Activated naive CD4-positive, alpha-beta T cell treated with Interleukin-2 at 50 U/mL for 16 hours (primary cell): ENCODE results near the gene TRIM45.
"Not testable (repeated sequence)": the region's sequence is repeated elsewhere in the genome, so short reads cannot be mapped to it uniquely, and the experiment has no call there.

Experiments used
- DNase-seq: peaks from one replicate; pipeline ENCODE4 v3.0.0-alpha.2; 2020

Gene TRIM45, protein sequence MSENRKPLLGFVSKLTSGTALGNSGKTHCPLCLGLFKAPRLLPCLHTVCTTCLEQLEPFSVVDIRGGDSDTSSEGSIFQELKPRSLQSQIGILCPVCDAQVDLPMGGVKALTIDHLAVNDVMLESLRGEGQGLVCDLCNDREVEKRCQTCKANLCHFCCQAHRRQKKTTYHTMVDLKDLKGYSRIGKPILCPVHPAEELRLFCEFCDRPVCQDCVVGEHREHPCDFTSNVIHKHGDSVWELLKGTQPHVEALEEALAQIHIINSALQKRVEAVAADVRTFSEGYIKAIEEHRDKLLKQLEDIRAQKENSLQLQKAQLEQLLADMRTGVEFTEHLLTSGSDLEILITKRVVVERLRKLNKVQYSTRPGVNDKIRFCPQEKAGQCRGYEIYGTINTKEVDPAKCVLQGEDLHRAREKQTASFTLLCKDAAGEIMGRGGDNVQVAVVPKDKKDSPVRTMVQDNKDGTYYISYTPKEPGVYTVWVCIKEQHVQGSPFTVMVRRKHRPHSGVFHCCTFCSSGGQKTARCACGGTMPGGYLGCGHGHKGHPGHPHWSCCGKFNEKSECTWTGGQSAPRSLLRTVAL

DNA sequence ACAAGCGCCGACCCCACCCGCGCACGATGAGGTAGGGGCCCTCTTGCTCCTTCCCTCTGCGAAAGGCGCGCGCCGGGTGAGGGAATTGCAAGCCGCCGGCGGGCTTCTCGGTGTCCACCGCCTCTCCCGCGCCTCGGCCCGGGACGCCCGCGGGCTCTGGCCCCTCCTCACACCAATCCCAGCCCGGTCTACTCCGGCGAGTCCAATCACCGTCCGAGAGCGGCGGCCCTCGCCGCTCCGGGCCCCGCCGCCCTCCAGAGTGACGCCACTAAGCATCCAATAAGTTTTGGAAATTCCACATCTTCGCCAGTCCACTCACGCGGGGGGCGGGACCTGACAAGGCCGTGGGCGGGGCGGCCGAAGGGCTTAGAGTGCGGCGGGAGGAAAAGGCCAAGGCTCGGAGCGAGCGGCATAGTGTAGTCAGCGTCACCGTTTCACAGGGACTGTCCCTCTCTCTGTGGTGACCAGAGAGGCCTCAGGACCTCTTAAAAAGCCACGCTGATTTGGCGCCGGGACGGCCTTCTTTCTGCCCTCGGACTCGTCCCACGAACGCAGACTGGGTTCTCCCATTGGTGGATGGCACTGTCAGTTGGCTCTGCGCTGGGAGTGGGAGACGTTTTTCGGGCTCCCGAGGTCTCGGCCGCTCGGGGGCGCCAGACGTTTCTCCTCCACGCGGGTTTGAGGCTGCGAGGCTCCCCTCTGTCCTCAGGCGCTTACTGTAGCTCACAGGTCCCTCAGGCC, at the start of gene TRIM45:
TSS of gene TRIM45 (minus strand) at position 161 of the 741 bp plus-strand sequence. CDS start 548 bp downstream, outside the sequence.
- DNase-seq, result peak; percentile 87

DNA sequence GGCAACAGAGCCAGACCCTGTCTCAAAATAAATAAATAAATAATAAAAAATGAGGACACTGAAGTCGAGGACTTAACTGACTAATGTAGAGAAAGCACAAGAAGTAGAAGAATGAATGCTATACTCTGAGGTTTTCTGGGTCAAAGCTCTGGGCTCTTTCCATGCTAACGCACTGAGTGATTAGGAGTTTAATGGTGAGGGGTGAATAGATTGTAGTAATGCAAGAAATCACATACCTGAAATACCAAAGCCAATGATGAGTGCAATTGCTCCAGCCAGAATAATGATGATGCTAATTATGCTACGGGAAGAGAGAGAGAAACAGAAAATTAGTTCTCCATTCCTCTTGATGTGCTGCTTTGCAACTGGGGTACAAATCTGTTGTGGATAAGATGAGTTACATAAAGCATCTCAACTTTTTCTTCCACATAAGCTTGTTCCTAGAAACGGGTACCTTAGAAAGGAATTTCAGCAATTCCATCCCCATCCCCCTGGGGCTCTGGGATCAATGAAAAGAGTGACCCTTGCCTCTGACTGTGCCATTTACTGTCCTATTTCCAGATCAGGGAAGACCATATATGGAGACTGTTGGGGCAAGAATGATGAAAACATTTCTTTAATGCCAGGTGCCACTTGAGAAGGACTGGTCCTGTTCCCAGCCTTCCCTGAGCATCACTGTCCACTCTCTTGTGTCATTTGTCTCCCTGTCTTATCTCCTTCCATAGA, 48.5 kb upstream of the TRIM45 start:
- no peak for DNase-seq

DNA sequence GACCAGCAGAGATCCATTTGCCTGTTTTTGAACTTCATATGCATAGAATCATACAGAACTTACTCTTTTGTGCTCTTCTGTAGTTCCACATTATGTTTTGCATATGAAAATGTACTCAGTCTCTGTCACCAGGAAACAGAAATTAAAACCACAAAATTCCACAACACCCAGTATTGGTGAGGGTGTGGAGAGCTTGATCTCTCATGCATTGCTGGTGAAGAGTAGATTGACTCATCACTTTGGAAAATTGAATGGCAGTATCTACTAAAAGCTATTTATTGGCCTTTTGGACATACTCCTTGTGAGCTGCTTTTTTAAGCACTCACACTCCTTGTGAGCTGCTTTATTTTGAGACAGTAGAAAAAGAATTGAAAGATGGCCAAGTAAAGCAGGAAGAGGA, 45.9 kb upstream of the TRIM45 start:
- DNase-seq, result no peak

DNA sequence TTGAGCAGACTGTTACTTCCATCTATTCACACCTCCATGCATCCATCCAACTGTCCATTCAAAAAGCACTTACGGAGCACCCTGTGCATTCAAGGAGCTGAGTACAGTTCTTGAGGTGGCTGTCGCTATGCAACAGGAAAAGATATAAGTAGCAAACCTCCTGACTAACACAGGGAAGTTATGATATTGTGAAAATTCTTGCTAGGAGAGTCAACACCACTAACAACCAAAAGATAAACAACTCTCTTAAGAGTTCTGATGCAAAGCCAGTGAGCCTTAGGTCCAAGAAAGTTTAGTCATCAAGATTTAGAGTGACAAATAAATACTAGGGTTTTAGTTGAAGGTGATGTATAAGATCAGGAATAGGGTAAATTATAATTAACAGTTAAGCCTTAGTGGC, 44.5 kb upstream of the TRIM45 start:
- no peak for DNase-seq

DNA sequence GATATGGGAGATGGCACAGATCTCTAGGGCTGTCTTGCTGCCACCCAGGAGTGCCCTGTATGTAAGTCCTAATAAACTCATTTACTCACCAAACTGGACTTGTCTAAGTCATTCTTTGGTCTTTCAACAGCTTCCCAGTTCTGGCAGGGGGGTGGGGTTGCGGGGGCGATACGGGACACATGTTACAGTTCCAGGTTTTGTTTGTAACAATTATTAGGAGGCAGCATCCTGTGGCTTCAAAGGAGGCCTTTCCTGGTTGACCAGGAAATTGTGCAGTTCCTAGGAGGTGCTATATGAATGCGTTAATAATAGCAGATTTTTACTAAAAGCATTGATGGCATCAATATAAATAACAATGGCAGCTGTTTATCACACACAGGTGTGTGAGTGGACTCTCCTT, 42.7 kb upstream of the TRIM45 start:
- no peak for DNase-seq

DNA sequence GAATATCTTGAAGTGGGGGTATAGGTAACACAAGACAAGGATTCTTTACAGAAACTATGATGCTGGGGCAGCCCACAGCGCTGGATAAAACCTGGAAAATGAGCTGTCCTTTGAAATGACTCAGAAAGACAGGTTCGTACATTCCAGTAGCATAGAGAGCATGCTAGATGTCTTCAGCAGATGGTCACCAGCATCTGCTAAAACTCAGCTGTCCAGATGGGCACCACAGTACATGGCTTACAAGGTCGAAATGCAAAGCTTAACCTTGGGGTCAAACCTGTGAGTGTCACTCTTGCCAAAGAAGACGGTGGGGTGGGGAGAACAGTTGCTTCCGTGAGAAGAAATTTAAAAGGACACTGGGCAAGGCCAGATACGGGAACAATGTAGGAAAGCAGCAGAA, 41.3 kb upstream of the TRIM45 start:
- no peak for DNase-seq

DNA sequence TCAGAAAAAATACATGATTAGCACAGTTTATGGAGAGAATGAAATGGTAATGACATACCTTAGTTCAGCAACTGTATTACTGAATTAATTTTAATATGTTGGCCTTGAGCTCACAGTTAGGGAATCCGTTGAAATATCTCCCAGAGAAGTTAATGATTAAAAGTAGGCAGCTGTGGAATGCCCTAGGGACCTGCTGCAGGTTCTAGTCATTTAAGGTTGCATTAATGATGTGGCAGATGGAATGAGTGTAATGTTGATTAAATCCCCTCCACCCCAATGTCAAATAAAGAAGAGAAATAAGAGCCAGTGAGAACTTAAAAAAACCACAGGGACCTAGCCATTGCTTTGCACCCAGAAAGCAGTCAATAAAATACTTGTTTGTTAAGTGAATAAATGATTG, 40.3 kb upstream of the TRIM45 start:
- no peak for DNase-seq

DNA sequence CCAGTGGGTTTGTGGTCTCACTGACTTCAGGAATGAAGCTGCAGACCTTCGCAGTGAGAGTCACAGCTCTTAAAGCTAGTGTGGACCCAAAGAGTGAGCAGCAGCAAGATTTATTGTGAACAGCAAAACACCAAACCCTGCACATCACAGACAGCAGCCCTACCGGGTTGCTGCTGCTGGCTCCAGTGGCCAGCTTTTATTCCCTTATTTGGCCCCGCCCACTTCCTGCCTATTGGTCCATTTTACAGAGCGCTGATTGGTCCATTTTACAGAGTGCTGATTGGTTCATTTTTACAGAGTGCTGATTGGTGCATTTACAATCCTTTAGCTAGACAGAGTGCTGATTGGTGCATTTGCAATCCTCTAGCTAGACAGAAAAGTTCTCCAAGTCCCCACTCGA, 29.8 kb upstream of the TRIM45 start:
- DNase-seq, result not testable (repeated sequence)

DNA sequence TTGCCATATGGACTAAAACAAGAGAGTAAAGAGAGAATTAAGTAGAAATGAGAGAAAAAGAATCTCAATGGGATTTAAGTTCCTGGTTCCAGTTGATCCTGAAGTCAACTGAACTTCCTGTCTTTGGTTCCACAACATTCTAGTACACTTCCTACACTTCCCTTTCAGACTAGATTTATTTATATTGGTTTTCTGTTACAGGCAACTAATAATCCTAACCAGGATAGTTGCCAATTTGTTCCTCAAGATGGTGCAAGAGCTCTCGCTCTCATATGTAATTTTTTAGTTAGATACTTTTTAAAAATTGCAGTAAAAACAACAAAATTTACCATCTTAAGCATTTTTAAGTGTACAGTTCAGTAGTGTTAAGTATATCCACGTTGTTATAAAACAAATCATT, 28.8 kb upstream of the TRIM45 start:
- DNase-seq, result no peak

DNA sequence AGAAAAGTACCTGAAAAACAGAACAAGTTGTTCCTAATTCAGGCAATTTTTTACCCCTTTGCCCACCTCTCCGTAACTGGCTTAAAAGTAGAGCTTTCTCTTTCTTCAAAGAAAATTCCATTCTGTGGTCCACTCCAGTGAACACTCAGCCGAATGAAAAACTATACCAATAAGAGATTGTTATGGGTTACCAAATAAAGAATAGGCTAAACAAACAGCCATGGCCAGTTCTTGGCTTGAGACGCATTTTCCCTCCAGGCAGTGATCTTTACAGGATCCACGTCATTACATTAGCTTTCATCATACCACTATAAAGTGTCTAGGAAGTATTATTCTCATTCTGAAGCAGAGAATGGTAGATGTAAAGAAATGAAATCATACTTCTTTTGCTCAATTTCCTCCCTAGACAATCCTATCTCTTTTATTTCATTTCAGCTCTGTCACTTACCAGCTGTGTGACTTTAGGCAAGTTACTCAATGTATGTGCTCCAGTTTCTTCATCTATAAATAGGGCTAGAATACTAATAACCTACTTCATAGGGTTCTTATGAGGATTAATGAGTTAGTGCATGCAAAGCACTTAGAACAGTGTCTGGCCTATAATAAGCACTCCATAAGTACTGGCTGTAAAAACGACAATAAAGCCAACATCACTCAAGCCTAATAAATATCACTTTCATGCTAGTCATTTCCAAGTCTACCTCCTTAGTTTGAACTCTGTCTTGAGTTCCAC, 26.5 kb upstream of the TRIM45 start:
- DNase-seq, result no peak

DNA sequence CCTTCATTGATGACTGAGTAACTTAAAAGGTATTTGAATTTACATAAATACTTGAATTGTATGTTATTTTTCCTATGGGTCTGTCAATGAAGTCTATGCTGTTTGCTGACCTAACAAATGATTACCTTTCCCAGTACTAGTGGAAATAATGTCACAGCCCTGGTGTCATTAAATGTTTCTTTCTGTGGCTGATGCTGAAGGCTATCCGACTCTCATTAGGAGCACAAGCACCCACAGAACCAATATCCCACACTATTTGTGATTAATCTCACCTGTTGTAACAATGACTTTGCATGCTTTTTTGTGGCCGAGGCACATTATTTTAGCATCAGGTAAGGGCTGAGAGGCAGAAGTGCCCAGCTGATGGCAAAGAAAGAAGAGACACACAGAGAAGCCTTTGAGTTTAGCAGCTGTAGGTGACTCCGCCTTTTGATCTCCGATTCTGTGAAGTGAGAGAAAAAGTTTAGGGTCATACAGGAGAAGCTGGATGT, 25.8 kb upstream of the TRIM45 start:
- no peak for DNase-seq

DNA sequence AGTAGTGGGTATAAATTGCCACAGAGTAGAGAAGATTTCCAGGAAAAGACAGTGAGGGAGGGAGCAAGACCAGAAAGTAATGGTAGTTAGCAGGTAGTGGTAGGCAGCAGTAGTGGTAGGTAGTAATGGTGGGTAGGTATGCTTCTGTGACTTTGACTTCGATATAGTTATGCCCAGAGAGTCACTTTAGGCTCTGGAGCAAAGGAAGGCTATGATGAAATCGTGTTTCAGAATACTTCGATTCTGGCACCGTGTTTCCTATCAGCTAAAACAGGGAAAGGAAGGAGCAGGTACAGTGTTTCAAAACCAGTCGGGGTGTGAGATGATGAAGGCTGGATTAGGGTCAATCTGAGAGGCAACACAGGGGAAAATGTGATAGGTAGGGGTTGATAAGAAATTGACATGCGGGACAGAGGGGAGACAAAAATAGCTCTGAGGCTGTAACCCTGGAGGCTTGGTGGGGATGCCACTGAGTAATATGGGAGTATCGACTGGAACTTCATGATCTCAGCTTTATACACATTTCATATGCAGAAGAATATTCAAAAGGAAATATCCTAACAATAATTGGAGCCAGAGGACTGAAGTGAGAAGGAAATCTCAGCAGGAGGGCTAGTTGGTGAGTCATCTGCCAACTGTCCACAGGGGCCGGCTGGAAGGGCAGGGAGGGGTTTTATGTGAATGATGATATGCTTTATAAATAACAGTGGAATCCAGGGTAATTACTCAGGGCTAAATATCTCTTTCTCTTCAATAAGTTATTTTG, 25.2 kb upstream of the TRIM45 start:
- DNase-seq, result no peak

DNA sequence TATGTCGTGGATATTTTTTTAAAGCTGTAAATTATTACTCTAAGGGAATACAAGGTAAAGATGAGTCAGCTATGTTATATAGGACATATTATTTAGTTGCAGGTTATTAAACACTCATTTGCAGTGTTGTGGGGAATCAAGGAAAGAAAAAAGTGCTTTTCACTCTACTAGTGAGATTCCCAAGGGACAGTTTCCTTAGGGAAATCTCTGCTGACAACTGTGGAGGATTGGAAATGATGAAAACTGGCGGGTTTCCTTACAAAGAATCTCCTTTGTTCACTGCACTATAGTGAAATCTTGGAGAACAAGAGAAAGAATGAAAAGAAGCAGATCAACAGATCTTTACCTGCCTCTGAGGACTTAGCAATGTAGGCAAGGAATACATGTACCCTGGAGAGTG, 24.5 kb upstream of the TRIM45 start:
- no peak for DNase-seq

DNA sequence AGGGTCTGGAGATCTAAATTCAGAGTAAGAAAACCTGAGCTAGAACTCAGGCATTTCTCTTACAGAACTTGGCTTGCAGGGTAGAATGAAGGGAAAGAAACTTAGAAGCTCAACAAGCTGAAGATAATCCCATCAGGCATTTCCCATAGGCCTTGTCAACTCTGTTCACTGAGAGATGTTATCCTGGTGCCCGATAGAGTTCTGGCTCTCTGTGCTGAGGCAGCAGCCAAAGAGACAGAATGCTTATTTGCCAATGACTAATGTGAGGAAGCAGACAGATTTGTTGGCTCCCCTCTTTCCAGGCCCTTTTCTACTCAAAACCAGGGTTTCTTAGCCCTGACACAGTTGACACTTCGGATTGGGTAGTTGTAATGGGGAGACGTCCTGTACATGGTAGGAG, 22.3 kb upstream of the TRIM45 start:
- DNase-seq, result no peak

DNA sequence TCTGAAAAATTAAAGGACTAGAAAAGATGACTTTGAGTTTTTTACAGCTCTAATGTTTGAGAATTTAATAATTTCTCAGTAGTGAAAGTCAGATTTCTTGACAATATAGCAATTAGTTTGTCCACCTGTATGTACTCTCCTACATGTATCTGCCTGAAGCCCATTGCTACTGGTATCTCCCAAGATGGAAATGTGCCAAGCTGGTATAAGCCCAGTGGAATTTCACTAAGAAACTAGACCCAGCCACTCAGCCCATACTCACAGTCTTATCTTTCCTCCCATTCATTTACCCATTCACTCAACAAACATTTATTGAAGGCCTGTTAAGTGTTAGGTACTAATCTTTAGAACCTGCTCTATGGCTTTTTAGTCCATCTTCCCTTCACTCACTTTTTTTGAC, 21.6 kb upstream of the TRIM45 start:
- no peak for DNase-seq

DNA sequence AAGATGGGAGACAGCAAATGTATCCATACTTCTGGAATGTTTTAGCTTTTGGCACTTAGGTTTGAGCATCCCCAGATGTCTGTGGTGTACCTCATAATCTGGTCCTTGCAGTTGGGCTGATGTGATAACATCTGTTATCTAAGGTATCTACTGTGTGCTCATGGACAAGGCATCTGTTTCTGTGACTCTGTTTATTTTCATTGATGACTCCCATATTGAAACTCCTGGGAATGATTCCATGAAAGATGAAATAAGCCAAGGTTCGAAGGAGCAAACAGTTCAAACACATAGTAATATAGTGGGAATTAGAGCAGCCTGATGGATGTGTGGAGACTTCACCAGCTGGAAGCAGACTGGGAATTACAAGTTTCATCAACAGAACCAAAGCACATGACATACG, 20.7 kb upstream of the TRIM45 start:
- no peak for DNase-seq

DNA sequence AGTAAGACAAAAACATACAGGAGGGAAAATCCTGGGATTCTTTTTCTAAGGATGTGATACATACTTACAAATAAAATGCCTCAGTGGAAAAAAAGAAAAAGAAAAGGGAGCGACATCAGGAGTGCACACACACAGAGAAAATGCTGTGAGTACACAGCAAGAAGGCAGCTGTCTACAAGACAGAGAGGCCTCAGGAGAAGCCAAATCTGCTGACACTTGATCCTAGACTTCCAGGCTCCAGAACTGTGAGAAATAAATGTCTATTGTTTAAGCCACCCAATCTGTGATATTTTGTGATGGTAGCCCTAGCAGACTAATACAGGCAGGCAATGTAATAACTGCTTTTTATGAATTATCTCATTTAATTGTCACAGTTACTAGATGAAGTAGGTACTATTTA, 17.0 kb upstream of the TRIM45 start:
- DNase-seq, result no peak

DNA sequence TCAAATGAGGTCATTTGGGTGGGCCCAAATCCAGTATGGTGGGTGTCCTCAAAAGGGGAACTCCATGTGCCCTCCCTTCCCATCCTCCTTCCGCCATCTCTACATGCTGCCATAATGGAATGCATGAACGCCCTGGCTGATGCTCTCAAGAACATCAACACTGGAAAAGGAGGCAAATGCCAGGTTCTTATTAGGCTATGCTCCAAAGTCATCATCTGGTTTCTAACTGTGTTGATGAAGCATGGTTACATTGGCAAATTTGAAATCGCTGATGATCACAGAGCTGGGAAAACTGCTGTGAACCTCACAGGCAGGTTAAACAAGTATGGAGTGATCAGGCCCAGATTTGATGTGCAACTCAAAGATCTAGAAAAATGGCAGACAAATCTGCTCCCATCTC, 16.6 kb upstream of the TRIM45 start:
- DNase-seq, result no peak

DNA sequence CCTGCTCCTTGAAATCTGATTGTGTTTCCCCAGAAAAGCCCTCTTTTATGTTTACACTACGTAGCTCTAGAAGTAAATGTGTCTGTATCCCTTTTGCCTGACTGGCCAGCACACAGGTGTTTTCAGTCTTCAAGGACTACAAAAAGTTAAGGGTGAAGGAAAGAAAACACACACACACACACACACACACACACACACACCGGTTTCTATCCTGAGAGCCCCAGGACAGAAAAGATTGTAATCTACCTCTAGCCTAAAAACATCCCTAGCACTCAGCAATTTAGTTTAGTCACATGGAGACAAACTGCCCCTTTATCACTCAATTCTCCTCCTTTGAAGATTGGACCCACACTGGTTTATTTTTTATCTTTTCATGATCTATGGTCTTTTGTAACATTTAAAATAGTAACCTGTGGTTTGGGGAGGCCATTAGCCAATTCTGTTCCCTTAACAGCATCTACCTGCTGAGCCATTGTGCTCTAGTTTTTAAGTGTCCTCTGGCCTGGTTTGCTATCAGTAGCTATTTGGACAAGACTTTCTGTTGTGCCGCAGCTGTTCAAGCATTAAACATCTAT, 15.8 kb upstream of the TRIM45 start:
- no peak for DNase-seq

DNA sequence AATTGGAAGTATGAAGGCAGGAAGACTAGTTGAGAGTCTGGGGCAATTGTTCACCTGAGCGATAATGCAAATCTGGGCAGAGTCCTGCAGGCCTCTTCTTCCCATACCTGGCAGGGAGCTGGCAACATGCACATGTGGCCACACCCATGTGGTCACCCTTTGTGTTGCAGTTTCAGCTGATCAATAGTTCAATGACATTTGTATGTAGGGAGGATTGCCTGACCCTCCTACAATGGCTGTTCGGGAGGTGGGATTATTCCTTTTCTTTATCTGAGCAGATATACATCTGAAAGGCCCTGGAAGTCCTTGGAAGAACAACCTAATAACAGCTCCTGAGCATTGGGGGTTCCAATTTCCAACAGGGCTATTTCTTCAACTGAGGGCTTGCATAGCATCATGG, 15.2 kb upstream of the TRIM45 start:
- DNase-seq, result no peak

DNA sequence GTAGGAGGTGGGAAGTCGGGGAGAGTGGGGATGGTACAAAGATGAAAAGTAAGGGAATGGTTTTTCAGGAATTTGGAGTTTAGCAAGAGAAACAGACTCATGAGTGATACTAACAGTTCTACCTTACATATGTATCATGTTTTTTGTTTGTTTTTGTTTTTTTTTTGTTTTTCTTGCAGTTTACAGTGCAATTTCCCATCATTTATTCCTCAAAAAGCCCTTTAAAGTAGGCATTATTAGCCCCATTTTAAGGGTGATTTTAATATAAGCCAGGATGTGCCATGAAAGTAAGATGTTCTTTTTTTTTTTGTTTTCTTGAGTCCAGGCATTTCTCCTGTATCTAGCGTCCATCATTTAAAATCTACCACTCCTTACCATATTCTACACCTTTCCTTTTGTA, 13.8 kb upstream of the TRIM45 start:
- DNase-seq, result no peak
